HEK293 (cell line): ENCODE results near the gene DBET.
A peak's percentile ranks its signal among the peaks of the same experiment; 100 is the strongest.
"Not testable (repeated sequence)": the region's sequence is repeated elsewhere in the genome, so short reads cannot be mapped to it uniquely, and the experiment has no call there.

Experiments used
- CTCF ChIA-PET: fragments of 350-600 bp; formaldehyde crosslinking; extraction: SDS; loops from one replicate; lab custom pipeline; 2021; ENCODE audit warnings: antibody characterized with exemption; lab: Yijun Ruan, JAX
- POLR2A ChIA-PET: fragments of 300-600 bp; formaldehyde crosslinking; extraction: SDS; loops from one replicate; lab custom pipeline; 2020; ENCODE audit warnings: antibody characterized with exemption, inconsistent platforms; lab: Yijun Ruan, JAX
- H3K27ac ChIP-seq: fragments of 200-500 bp; sonication (Bioruptor generic); 2 replicates; pipeline ENCODE4 v1.5.1; 2014; ENCODE audit warnings: low read depth, low read length, control low read depth, inconsistent platforms; ENCODE audit errors: extremely low read depth
- H3K36me3 ChIP-seq, 2 experiments: fragments of 200-500 bp in 1 of 2; sonication (Bioruptor generic) in 1 of 2; 1 replicate in 1 of 2; 2 replicates in 1 of 2; pipeline ENCODE4 v1.5.1; 2014 to 2017; ENCODE audit warnings: inconsistent platforms in 2 of 2, low read length in 2 of 2; ENCODE audit not compliant: control insufficient read depth in 2 of 2, insufficient read depth in 1 of 2
- H3K4me1 ChIP-seq: fragments of 200-500 bp; sonication (Bioruptor generic); 2 replicates; pipeline ENCODE4 v1.5.1; 2014; ENCODE audit warnings: mild to moderate bottlenecking, low read length, inconsistent platforms; ENCODE audit not compliant: control insufficient read depth, insufficient read depth
- H3K4me3 ChIP-seq: 2 replicates; pipeline ENCODE4 v1.5.1; 2011; ENCODE audit warnings: low read depth, mild to moderate bottlenecking, control low read depth, low read length, moderate library complexity
- H3K9me3 ChIP-seq: fragments of 200-500 bp; sonication (Bioruptor generic); 2 replicates; pipeline ENCODE4 v1.5.1; 2014; ENCODE audit warnings: low read depth, low read length, inconsistent platforms; ENCODE audit not compliant: control insufficient read depth, insufficient read depth
- PATZ1 ChIP-seq: fragments of 450-650 bp; formaldehyde crosslinking; IDR thresholded peaks from 2 replicates; pipeline ENCODE4 v1.5.1; 2016; ENCODE audit warnings: missing biosample characterization, missing genetic modification characterization
- REPIN1 ChIP-seq: fragments of 450-650 bp; formaldehyde crosslinking; IDR thresholded peaks from 2 replicates; pipeline ENCODE4 v1.5.1; 2017; ENCODE audit warnings: missing biosample characterization, missing genetic modification characterization, low read depth
- SCRT2 ChIP-seq: fragments of 450-650 bp; formaldehyde crosslinking; IDR thresholded peaks from 2 replicates; pipeline ENCODE4 v1.5.1; 2016; ENCODE audit warnings: missing biosample characterization, missing genetic modification characterization
- SP2 ChIP-seq: fragments of 450-650 bp; formaldehyde crosslinking; IDR thresholded peaks from 2 replicates; pipeline ENCODE4 v1.5.1; 2016; ENCODE audit warnings: missing biosample characterization, missing genetic modification characterization
- ZBTB17 ChIP-seq: fragments of 450-650 bp; formaldehyde crosslinking; IDR thresholded peaks from 2 replicates; pipeline ENCODE4 v1.5.1; 2016; ENCODE audit warnings: missing biosample characterization, missing genetic modification characterization
- ZNF138 ChIP-seq: fragments of 450-650 bp; formaldehyde crosslinking; IDR thresholded peaks from 2 replicates; pipeline ENCODE4 v1.5.1; 2016; ENCODE audit warnings: missing biosample characterization, missing genetic modification characterization, borderline replicate concordance
- ZNF157 ChIP-seq: fragments of 450-650 bp; formaldehyde crosslinking; IDR thresholded peaks from 2 replicates; pipeline ENCODE4 v1.5.1; 2016; ENCODE audit warnings: missing biosample characterization, missing genetic modification characterization
- ZNF23 ChIP-seq: fragments of 450-650 bp; formaldehyde crosslinking; IDR thresholded peaks from 2 replicates; pipeline ENCODE4 v1.5.1; 2016; ENCODE audit warnings: missing biosample characterization, missing genetic modification characterization, borderline replicate concordance
- ZNF26 ChIP-seq: fragments of 450-650 bp; formaldehyde crosslinking; IDR thresholded peaks from 2 replicates; pipeline ENCODE4 v1.5.1; 2016; ENCODE audit warnings: missing biosample characterization, missing genetic modification characterization
- ZNF341 ChIP-seq: fragments of 450-650 bp; formaldehyde crosslinking; IDR thresholded peaks from 2 replicates; pipeline ENCODE4; 2016; ENCODE audit warnings: low read depth, missing biosample characterization, missing genetic modification characterization
- ZNF366 ChIP-seq: fragments of 450-650 bp; formaldehyde crosslinking; conservative IDR thresholded peaks from 2 replicates; pipeline ENCODE4 v1.5.1; 2016; ENCODE audit warnings: missing biosample characterization, missing genetic modification characterization
- ZNF416 ChIP-seq: fragments of 450-650 bp; formaldehyde crosslinking; IDR thresholded peaks from 2 replicates; pipeline ENCODE4 v1.5.1; 2016; ENCODE audit warnings: missing biosample characterization, missing genetic modification characterization
- ZNF514 ChIP-seq: fragments of 450-650 bp; formaldehyde crosslinking; IDR thresholded peaks from 2 replicates; pipeline ENCODE4 v1.5.1; 2016; ENCODE audit warnings: missing biosample characterization, missing genetic modification characterization
- ZNF529 ChIP-seq: fragments of 450-650 bp; formaldehyde crosslinking; IDR thresholded peaks from 2 replicates; pipeline ENCODE4 v1.5.1; 2017; ENCODE audit warnings: missing genetic modification characterization, missing biosample characterization; ENCODE audit not compliant: insufficient replicate concordance
- ZSCAN16 ChIP-seq: fragments of 450-650 bp; formaldehyde crosslinking; IDR thresholded peaks from 2 replicates; pipeline ENCODE4 v1.5.1; 2016; ENCODE audit warnings: missing biosample characterization, missing genetic modification characterization
- TF ChIP-seq, protein P1 (sequence below): fragments of 450-650 bp; formaldehyde crosslinking; IDR thresholded peaks from 2 replicates; pipeline ENCODE4 v1.5.1; 2016; ENCODE audit warnings: missing biosample characterization, missing genetic modification characterization, borderline replicate concordance

DBET gene

GRCh38 chr4:190020790-190021717 is 43.2 kb upstream of the DBET start:
- no peaks in the 10 kb centered on the region for H3K4me1 ChIP-seq
- H3K36me3 ChIP-seq: no peaks in the 10 kb centered on the region
- no peak overlapping the region for H3K27ac ChIP-seq
- POLR2A ChIA-PET: no interaction called here
- H3K9me3 ChIP-seq: no peaks in the 10 kb centered on the region
- TF ChIP-seq PATZ1 (tag by site-specific recombination) (no peak), ZNF138 (no peak), REPIN1 (tag by site-specific recombination) (no peak), ZNF529 (no peak), ZNF26 (tag by site-specific recombination) (no peak), ZNF416 (tag by site-specific recombination) (no peak), ZNF341 (tag by site-specific recombination) (peak; percentile 73), ZNF23 (tag by site-specific recombination) (no peak), SCRT2 (tag by site-specific recombination) (no peak), ZNF366 (tag by site-specific recombination) (0 out of 2 replicates have a peak, but pooled peaks have one; percentile 41), ZNF514 (tag by site-specific recombination) (no peak), ZSCAN16 (tag by site-specific recombination) (no peak), ZBTB17 (tag by site-specific recombination) (peak; percentile 65), SP2 (tag by site-specific recombination) (0 out of 2 replicates have a peak, but pooled peaks have one; percentile 14), ZNF157 (tag by site-specific recombination) (no peak)
- TF ChIP-seq, protein P1, sequence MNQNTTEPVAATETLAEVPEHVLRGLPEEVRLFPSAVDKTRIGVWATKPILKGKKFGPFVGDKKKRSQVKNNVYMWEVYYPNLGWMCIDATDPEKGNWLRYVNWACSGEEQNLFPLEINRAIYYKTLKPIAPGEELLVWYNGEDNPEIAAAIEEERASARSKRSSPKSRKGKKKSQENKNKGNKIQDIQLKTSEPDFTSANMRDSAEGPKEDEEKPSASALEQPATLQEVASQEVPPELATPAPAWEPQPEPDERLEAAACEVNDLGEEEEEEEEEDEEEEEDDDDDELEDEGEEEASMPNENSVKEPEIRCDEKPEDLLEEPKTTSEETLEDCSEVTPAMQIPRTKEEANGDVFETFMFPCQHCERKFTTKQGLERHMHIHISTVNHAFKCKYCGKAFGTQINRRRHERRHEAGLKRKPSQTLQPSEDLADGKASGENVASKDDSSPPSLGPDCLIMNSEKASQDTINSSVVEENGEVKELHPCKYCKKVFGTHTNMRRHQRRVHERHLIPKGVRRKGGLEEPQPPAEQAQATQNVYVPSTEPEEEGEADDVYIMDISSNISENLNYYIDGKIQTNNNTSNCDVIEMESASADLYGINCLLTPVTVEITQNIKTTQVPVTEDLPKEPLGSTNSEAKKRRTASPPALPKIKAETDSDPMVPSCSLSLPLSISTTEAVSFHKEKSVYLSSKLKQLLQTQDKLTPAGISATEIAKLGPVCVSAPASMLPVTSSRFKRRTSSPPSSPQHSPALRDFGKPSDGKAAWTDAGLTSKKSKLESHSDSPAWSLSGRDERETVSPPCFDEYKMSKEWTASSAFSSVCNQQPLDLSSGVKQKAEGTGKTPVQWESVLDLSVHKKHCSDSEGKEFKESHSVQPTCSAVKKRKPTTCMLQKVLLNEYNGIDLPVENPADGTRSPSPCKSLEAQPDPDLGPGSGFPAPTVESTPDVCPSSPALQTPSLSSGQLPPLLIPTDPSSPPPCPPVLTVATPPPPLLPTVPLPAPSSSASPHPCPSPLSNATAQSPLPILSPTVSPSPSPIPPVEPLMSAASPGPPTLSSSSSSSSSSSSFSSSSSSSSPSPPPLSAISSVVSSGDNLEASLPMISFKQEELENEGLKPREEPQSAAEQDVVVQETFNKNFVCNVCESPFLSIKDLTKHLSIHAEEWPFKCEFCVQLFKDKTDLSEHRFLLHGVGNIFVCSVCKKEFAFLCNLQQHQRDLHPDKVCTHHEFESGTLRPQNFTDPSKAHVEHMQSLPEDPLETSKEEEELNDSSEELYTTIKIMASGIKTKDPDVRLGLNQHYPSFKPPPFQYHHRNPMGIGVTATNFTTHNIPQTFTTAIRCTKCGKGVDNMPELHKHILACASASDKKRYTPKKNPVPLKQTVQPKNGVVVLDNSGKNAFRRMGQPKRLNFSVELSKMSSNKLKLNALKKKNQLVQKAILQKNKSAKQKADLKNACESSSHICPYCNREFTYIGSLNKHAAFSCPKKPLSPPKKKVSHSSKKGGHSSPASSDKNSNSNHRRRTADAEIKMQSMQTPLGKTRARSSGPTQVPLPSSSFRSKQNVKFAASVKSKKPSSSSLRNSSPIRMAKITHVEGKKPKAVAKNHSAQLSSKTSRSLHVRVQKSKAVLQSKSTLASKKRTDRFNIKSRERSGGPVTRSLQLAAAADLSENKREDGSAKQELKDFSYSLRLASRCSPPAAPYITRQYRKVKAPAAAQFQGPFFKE (tag by site-specific recombination): no peak
- TF ChIP-seq, all 188 proteins: peak for 4
- peak overlapping the region; percentile 33 for H3K4me3 ChIP-seq
- CTCF ChIA-PET: no interaction called here

- H3K4me3 ChIP-seq, POLR2A ChIA-PET, H3K4me1 ChIP-seq, H3K36me3 ChIP-seq, CTCF ChIA-PET, H3K27ac ChIP-seq, H3K9me3 ChIP-seq: not testable (repeated sequence)
These were observed 42.3 kb upstream of the DBET start for GRCh38 chr4:190021973-190022372.

- POLR2A ChIA-PET, H3K4me1 ChIP-seq, H3K4me3 ChIP-seq, H3K9me3 ChIP-seq, H3K36me3 ChIP-seq, H3K27ac ChIP-seq, CTCF ChIA-PET: not testable (repeated sequence)
These were observed 41.6 kb upstream of the DBET start for GRCh38 chr4:190022614-190023281.

DNA sequence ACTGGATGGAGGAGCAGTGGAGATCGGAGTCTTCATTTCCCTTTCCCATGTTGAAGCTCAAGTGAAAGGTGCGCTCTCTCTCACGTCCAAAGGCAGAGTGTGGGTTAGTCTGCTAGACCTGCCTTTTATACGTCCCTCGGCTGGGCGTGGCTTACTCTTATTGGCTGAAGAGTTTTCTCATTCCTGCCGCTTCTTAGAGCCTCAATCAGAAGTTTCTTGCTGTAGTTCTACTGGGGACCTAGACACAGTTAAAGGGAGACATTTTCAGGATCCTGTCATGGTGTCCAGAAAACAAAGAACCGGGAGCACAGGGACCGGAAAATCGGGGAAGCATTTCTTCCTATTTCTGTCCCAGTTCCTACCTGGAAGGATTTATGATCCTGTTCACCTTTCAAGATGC is 37.1 kb upstream of the DBET start, which contains the start of gene FRG2:
TSS of gene FRG2 (minus strand) at position 101 of the 400 bp plus-strand sequence. CDS start at position 49, 52 bp downstream.
- H3K4me1 ChIP-seq, CTCF ChIA-PET: not testable (repeated sequence)

More for the DNA sequence above, 37.1 kb upstream of the DBET start, which contains the start of gene FRG2:
- POLR2A ChIA-PET, H3K36me3 ChIP-seq, H3K9me3 ChIP-seq, H3K4me3 ChIP-seq, H3K27ac ChIP-seq: not testable (repeated sequence)
